GM19468 (cell line): ENCODE measurements around the gene FOXD4L5.
"Not testable (repeated sequence)": the region's sequence is repeated elsewhere in the genome, so short reads cannot be mapped to it uniquely, and the experiment has no call there.

Experiments used
- ATAC-seq: cut with Tn5 transposase; IDR thresholded peaks from one replicate; pipeline ENCODE4 v1.9.1; 2021; ENCODE audit warnings: mild to moderate bottlenecking, moderate library complexity, moderate number of reproducible peaks; ENCODE audit not compliant: unreplicated experiment; ENCODE audit errors: extremely low read depth

The FOXD4L5 gene

GRCh38 chr9:65285109-65285508 lies at the start of gene FOXD4L5:
Gene FOXD4L5 (minus strand): TSS chr9:65285209. CDS start chr9:65284377, 832 bp downstream.
- not testable (repeated sequence) for ATAC-seq

GRCh38 chr9:65283943-65284342 lies 1.1 kb downstream of the FOXD4L5 start:
- not testable (repeated sequence) for ATAC-seq

- ATAC-seq = not testable (repeated sequence)
Measured at GRCh38 chr9:65282976-65283375, 2.0 kb downstream of the FOXD4L5 start.
